SK-N-SH (cell line): ENCODE measurements around the gene FRMPD1. TPM values are rescaled to one million over a fixed set of nuclear protein-coding genes. Genes with fewer than 3 reads are reported as not detected.

Experiments used
- CTCF ChIA-PET: fragments of 300-600, 350-600 bp; formaldehyde crosslinking; extraction: SDS; loops from one replicate; lab custom pipeline; 2021; lab: Yijun Ruan, JAX
- POLR2A ChIA-PET: fragments of 350-600 bp; sonication (Branson Sonifier 250); formaldehyde crosslinking; extraction: SDS; loops from one replicate; lab custom pipeline; 2020; ENCODE audit warnings: antibody characterized with exemption, inconsistent platforms; lab: Yijun Ruan, JAX
- DNase-seq: peaks from one replicate; pipeline ENCODE4 v3.0.0; 2012
- H2AFZ ChIP-seq: fragments of 200-600 bp; sonication (generic); 2 replicates; pipeline ENCODE4 v1.8.1; 2016; ENCODE audit warnings: antibody characterized with exemption, mild to moderate bottlenecking, low read depth
- H3F3A ChIP-seq: fragments of 200-600 bp; sonication (generic); replicated peaks from 2 replicates; pipeline ENCODE3; 2016; ENCODE audit warnings: antibody characterized with exemption, mild to moderate bottlenecking; ENCODE audit not compliant: insufficient read depth
- H3K27ac ChIP-seq, 2 experiments: fragments of 200-500 bp in 1 of 2; fragments of 200-600 bp in 1 of 2; sonication (Bioruptor generic) in 1 of 2; sonication (generic), shearing (Covaris generic) in 1 of 2; 2 replicates each; pipeline versions ENCODE4 v1.5.1 to v1.6.1; 2014 to 2016; ENCODE audit warnings: low read depth in 2 of 2, inconsistent platforms in 1 of 2, low read length in 1 of 2, mild to moderate bottlenecking in 1 of 2, mixed read lengths in 1 of 2
- H3K27me3 ChIP-seq: fragments of 200-600 bp; sonication (generic), shearing (Covaris generic); 2 replicates; pipeline ENCODE4 v1.6.1; 2016; ENCODE audit warnings: mixed run types; ENCODE audit not compliant: insufficient read depth
- H3K36me3 ChIP-seq, 2 experiments: fragments of 200-500 bp in 1 of 2; fragments of 200-600 bp in 1 of 2; sonication (Bioruptor generic) in 1 of 2; sonication (generic) in 1 of 2; replicated peaks in 1 of 2; 2 replicates each; pipeline versions ENCODE3 to v1.5.1; 2014 to 2016; ENCODE audit warnings: low read length in 1 of 2, mild to moderate bottlenecking in 1 of 2; ENCODE audit not compliant: insufficient read depth in 2 of 2, control insufficient read depth in 1 of 2
- H3K4me1 ChIP-seq, 2 experiments: fragments of 200-500 bp in 1 of 2; fragments of 200-600 bp in 1 of 2; sonication (Bioruptor generic) in 1 of 2; sonication (generic), shearing (Covaris generic) in 1 of 2; 2 replicates each; pipeline versions ENCODE4 v1.5.1 to v1.6.1; 2014 to 2016; ENCODE audit warnings: low read depth in 1 of 2, low read length in 1 of 2, mixed run types in 1 of 2; ENCODE audit not compliant: insufficient read depth in 2 of 2, control insufficient read depth in 1 of 2
- H3K4me2 ChIP-seq: fragments of 200-600 bp; sonication (generic), shearing (Covaris generic); 2 replicates; pipeline ENCODE4 v1.6.1; 2017; ENCODE audit warnings: mixed run types
- H3K4me3 ChIP-seq, 2 experiments: fragments of 200-500 bp in 1 of 2; fragments of 200-600 bp in 1 of 2; sonication (Bioruptor generic) in 1 of 2; sonication (generic), shearing (Covaris generic) in 1 of 2; 2 replicates each; pipeline versions ENCODE4 v1.5.1 to v1.8.1; 2014 to 2016; ENCODE audit warnings: low read depth in 2 of 2, inconsistent platforms in 1 of 2, low read length in 1 of 2, mild to moderate bottlenecking in 1 of 2, mixed read lengths in 1 of 2, moderate library complexity in 1 of 2
- H3K79me2 ChIP-seq: fragments of 200-600 bp; sonication (generic); 2 replicates; pipeline ENCODE4 v1.8.1; 2017; ENCODE audit warnings: mild to moderate bottlenecking; ENCODE audit not compliant: insufficient read depth
- H3K9ac ChIP-seq: fragments of 200-600 bp; sonication (generic); 2 replicates; pipeline ENCODE4 v1.6.1; 2017; ENCODE audit warnings: mixed run types
- H3K9me2 ChIP-seq: fragments of 200-600 bp; sonication (generic); 2 replicates; pipeline ENCODE4 v1.6.1; 2017; ENCODE audit warnings: mixed run types
- H3K9me3 ChIP-seq: fragments of 200-600 bp; sonication (generic); 2 replicates; pipeline ENCODE4 v1.6.1; 2017; ENCODE audit warnings: mixed run types, mild to moderate bottlenecking, moderate library complexity
- H4K20me1 ChIP-seq: fragments of 200-600 bp; sonication (generic); 2 replicates; pipeline ENCODE4 v1.6.1; 2017; ENCODE audit warnings: mild to moderate bottlenecking, mixed run types; ENCODE audit not compliant: insufficient read depth
- CHD2 ChIP-seq: fragments of 150-350 bp; IDR thresholded peaks from 2 replicates; pipeline ENCODE4 v1.6.1; 2018; ENCODE audit warnings: low read length; ENCODE audit not compliant: partially characterized antibody
- EZH2phosphoT487 ChIP-seq: fragments of 200-600 bp; sonication (generic); IDR thresholded peaks from 2 replicates; pipeline ENCODE4 v1.6.1; 2017; ENCODE audit warnings: low read depth, mixed run types, mild to moderate bottlenecking, antibody characterized with exemption, moderate library complexity, borderline replicate concordance
- FOXJ3 ChIP-seq: sonication (generic); formaldehyde crosslinking; IDR thresholded peaks from 2 replicates; pipeline ENCODE4 v1.5.1; 2020; ENCODE audit warnings: mild to moderate bottlenecking, missing genetic modification reagents
- GABPA ChIP-seq: IDR thresholded peaks from 2 replicates; pipeline ENCODE4 v1.4.0; 2012; ENCODE audit warnings: low read depth, mild to moderate bottlenecking
- MXI1 ChIP-seq: IDR thresholded peaks from 2 replicates; pipeline ENCODE4 v1.6.1; 2012; ENCODE audit warnings: mild to moderate bottlenecking, low read depth, low read length, improper control_type of control experiment
- NFIC ChIP-seq: IDR thresholded peaks from 2 replicates; pipeline ENCODE4 v1.4.0; 2012; ENCODE audit warnings: borderline replicate concordance
- NRF1 ChIP-seq: IDR thresholded peaks from 2 replicates; pipeline ENCODE4 v1.6.1; 2012; ENCODE audit warnings: low read depth, mild to moderate bottlenecking, low read length
- RXRA ChIP-seq: IDR thresholded peaks from 2 replicates; pipeline ENCODE4 v1.4.0; 2012; ENCODE audit warnings: low read depth, mild to moderate bottlenecking, borderline replicate concordance
- SIN3A ChIP-seq: IDR thresholded peaks from 2 replicates; pipeline ENCODE4 v1.6.1; 2012; ENCODE audit warnings: low read depth, mild to moderate bottlenecking, low read length, moderate library complexity, borderline replicate concordance
- TCF12 ChIP-seq: IDR thresholded peaks from 2 replicates; pipeline ENCODE4 v1.4.0; 2012
- TEAD4 ChIP-seq: IDR thresholded peaks from 2 replicates; pipeline ENCODE4 v1.4.0; 2012; ENCODE audit warnings: mild to moderate bottlenecking, borderline replicate concordance; ENCODE audit not compliant: insufficient read depth
- WGBS: methylation state at CpG from one replicate; pipeline ENCODE4 v1.1.6; 2017; ENCODE audit warnings: low lambda C conversion rate; 5-methylcytosine and 5-hydroxymethylcytosine counted together
- polyA plus RNA-seq, 3 experiments: library from polyadenylated mRNA; depleted of rRNA; stranded (reverse); fragments of >200 nt; gene quantifications; 2 replicates each; pipeline ENCODE4 v1.2.3, GENCODE V29; 2012
- TF ChIP-seq, protein P1 (sequence below): IDR thresholded peaks from 2 replicates; pipeline ENCODE4 v1.4.0; 2012; ENCODE audit warnings: low read depth
- TF ChIP-seq, protein P2 (sequence below): IDR thresholded peaks from 2 replicates; pipeline ENCODE4 v1.6.1; 2012; ENCODE audit warnings: mild to moderate bottlenecking, low read depth, low read length, moderate library complexity
- TF ChIP-seq, protein P3 (sequence below): fragments of 150-350 bp; IDR thresholded peaks from 2 replicates; pipeline ENCODE4 v1.6.1; 2016; ENCODE audit warnings: mild to moderate bottlenecking, low read depth, low read length

FRMPD1 gene
- polyA plus RNA-seq, 1 of the 3 experiments (the other 2 are of a cell fraction), result not detected

DNA sequence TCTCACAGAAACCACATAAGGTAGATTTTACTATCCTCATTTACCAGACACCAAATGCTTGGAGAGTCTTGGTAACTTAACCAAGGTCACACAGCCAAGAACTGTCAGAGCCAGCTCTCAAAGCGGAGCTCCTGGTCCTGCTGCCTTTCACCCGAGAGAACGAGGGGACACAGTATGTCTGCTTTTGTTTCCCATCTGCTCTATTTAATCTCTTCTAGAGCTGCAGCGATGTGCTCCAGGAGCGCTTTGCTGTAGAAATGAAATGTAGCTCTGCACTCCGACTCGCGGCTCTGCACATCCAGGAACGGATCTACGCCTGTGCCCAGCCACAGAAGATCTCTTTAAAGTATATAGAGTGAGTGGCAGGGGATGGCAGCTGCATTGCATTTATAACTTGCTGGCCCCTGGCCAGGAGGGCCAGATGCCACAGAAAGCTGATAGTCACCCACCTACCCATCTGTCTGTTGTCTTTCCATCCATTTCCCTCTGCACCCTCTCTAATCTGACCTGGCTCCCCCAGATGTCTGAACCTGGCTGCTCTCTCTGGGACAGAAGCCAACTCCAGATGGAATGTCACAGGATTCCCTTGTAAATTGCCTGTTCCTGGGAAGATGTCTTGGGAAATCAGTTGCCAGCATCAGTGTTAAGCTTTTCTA is 81.5 kb downstream of the FRMPD1 start (continued):
- TF ChIP-seq MXI1 (peak; percentile 39; the same call in 1 of the 2 replicates), NRF1 (no peak), SIN3A (no peak), CHD2 (no peak), RXRA (no peak), TCF12 (0 out of 2 replicates have a peak, but pooled peaks have one; percentile 13)
- TF ChIP-seq, protein P1, sequence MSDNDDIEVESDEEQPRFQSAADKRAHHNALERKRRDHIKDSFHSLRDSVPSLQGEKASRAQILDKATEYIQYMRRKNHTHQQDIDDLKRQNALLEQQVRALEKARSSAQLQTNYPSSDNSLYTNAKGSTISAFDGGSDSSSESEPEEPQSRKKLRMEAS, result no peak

DNA sequence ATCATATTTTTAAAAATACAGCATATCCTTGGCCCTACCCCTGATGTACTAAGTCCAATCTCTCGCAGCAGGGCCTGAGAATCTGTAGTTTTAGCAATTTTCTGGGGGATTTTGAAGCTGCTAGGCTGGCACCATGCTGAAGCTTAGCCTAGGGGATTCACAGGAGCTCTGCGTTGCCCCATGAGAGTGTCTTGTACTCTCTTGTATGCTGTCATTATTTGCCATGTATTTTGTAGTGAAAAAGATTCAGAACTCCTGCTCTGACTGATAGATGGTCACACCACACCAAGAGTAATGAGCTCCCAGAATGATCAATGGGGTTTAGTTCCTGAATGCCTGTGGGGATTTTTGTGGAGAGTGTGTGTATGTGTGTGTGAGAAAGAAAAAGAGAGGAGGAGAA is 82.2 kb downstream of the FRMPD1 start:
- 35% methylated on average over 2 of the region's 2 CpGs for WGBS
- peaks cover 0 to 21% of the 10 kb centered on the region in 2 experiments; a peak in 1 of 4 replicates for H3K4me1 ChIP-seq
- POLR2A ChIA-PET, result interaction anchor here (1.3 kb wide), 1 partner anchor 141 kb away, joined by 9 read pairs; the partner anchor contains the start of gene TOMM5
- H3K27me3 ChIP-seq, result peaks cover 49% of the 10 kb centered on the region
- no peak overlapping the region for H3K9ac ChIP-seq
- no peak for DNase-seq
- no peaks in the 10 kb centered on the region for H3K36me3 ChIP-seq
- no peak overlapping the region for H3K4me3 ChIP-seq
- peak overlapping the region in 1 of 2 experiments; percentile 78; a peak in 2 of 4 replicates for H3K27ac ChIP-seq
- H3F3A ChIP-seq, result no peaks in the 10 kb centered on the region
- no peak overlapping the region for H3K4me2 ChIP-seq
- TF ChIP-seq, protein P2, sequence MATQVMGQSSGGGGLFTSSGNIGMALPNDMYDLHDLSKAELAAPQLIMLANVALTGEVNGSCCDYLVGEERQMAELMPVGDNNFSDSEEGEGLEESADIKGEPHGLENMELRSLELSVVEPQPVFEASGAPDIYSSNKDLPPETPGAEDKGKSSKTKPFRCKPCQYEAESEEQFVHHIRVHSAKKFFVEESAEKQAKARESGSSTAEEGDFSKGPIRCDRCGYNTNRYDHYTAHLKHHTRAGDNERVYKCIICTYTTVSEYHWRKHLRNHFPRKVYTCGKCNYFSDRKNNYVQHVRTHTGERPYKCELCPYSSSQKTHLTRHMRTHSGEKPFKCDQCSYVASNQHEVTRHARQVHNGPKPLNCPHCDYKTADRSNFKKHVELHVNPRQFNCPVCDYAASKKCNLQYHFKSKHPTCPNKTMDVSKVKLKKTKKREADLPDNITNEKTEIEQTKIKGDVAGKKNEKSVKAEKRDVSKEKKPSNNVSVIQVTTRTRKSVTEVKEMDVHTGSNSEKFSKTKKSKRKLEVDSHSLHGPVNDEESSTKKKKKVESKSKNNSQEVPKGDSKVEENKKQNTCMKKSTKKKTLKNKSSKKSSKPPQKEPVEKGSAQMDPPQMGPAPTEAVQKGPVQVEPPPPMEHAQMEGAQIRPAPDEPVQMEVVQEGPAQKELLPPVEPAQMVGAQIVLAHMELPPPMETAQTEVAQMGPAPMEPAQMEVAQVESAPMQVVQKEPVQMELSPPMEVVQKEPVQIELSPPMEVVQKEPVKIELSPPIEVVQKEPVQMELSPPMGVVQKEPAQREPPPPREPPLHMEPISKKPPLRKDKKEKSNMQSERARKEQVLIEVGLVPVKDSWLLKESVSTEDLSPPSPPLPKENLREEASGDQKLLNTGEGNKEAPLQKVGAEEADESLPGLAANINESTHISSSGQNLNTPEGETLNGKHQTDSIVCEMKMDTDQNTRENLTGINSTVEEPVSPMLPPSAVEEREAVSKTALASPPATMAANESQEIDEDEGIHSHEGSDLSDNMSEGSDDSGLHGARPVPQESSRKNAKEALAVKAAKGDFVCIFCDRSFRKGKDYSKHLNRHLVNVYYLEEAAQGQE, result no peak
- TF ChIP-seq NFIC (no peak), TEAD4 (no peak), GABPA (no peak), EZH2phosphoT487 (no peak), FOXJ3 (CRISPR knock-in tag) (no peak)
- TF ChIP-seq, protein P1, result no peak
- TF ChIP-seq, protein P3, sequence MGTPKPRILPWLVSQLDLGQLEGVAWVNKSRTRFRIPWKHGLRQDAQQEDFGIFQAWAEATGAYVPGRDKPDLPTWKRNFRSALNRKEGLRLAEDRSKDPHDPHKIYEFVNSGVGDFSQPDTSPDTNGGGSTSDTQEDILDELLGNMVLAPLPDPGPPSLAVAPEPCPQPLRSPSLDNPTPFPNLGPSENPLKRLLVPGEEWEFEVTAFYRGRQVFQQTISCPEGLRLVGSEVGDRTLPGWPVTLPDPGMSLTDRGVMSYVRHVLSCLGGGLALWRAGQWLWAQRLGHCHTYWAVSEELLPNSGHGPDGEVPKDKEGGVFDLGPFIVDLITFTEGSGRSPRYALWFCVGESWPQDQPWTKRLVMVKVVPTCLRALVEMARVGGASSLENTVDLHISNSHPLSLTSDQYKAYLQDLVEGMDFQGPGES, result no peak
- TF ChIP-seq, all 33 proteins: peak for 0
- Histone ChIP-seq H3K9me2 (no peaks in the 10 kb centered on the region), H2AFZ (no peak overlapping the region), H3K9me3 (no peaks in the 10 kb centered on the region), H3K79me2 (no peaks in the 10 kb centered on the region), H4K20me1 (no peaks in the 10 kb centered on the region)
- CTCF ChIA-PET, result interaction anchor here (1.1 to 2.3 kb wide), 4 partner anchors 12 to 107 kb away, joined by 3 to 7 read pairs (median 5); no protein-coding TSS in a partner anchor
